Hepatocyte (in vitro differentiated cells): ENCODE data around the gene NCBP2. TPM values are rescaled to one million over a fixed set of nuclear protein-coding genes. Genes with fewer than 3 reads are reported as not detected.
"Not testable (repeated sequence)": the region's sequence is repeated elsewhere in the genome, so short reads cannot be mapped to it uniquely, and the experiment has no call there.

Source experiments
- DNase-seq: peaks from one replicate; pipeline ENCODE4 v3.0.0-alpha.2; 2016; ENCODE audit warnings: low spot score
- H2AFZ ChIP-seq: fragments of 200-600 bp; sonication (generic); 2 replicates; pipeline ENCODE4 v1.6.0; 2016; ENCODE audit warnings: antibody characterized with exemption, mild to moderate bottlenecking
- H3K27ac ChIP-seq: fragments of 200-600 bp; sonication (generic); 2 replicates; pipeline ENCODE4 v1.5.1; 2016; ENCODE audit warnings: mild to moderate bottlenecking
- H3K27me3 ChIP-seq: fragments of 200-600 bp; sonication (generic); 2 replicates; pipeline ENCODE4 v1.6.1; 2016
- H3K36me3 ChIP-seq: fragments of 200-600 bp; sonication (generic); replicated peaks from 2 replicates; pipeline ENCODE4 v1.5.1; 2016; ENCODE audit warnings: low read depth; ENCODE audit not compliant: insufficient read depth
- H3K4me1 ChIP-seq: fragments of 200-600 bp; sonication (generic); 2 replicates; pipeline ENCODE4 v1.5.1; 2016; ENCODE audit warnings: mild to moderate bottlenecking, moderate library complexity; ENCODE audit not compliant: insufficient read depth
- H3K4me2 ChIP-seq: fragments of 200-600 bp; sonication (generic); 2 replicates; pipeline ENCODE4 v1.6.0; 2016
- H3K4me3 ChIP-seq: fragments of 200-600 bp; sonication (generic); 2 replicates; pipeline ENCODE4 v1.5.1; 2016; ENCODE audit warnings: mild to moderate bottlenecking
- H3K79me2 ChIP-seq: fragments of 200-600 bp; sonication (generic); 2 replicates; pipeline ENCODE4 v1.6.0; 2017; ENCODE audit warnings: mild to moderate bottlenecking
- H3K9me2 ChIP-seq: fragments of 200-600 bp; sonication (generic); replicated peaks from 2 replicates; pipeline ENCODE4 v1.6.0; 2017; ENCODE audit warnings: mild to moderate bottlenecking; ENCODE audit not compliant: insufficient read depth
- H3K9me3 ChIP-seq: fragments of 200-600 bp; sonication (generic); 2 replicates; pipeline ENCODE4 v1.5.1; 2016; ENCODE audit warnings: low read depth, mild to moderate bottlenecking
- H4K20me1 ChIP-seq: fragments of 200-600 bp; sonication (generic); 2 replicates; pipeline ENCODE4 v1.6.0; 2016; ENCODE audit warnings: mild to moderate bottlenecking; ENCODE audit not compliant: insufficient read depth, poor library complexity, severe bottlenecking
- EZH2 ChIP-seq: fragments of 200-600 bp; sonication (generic); IDR thresholded peaks from 2 replicates; pipeline ENCODE4 v1.6.1; 2016; ENCODE audit warnings: antibody characterized with exemption, mild to moderate bottlenecking, borderline replicate concordance
- EZH2phosphoT487 ChIP-seq: fragments of 200-600 bp; sonication (generic); IDR thresholded peaks from one replicate; pipeline ENCODE4 v1.6.1; 2018; ENCODE audit warnings: antibody characterized with exemption, mild to moderate bottlenecking, low read depth, moderate library complexity; ENCODE audit not compliant: unreplicated experiment, severe bottlenecking
- WGBS: methylation state at CpG from one replicate; pipeline ENCODE4 v1.1.6; 2016; ENCODE audit warnings: low lambda C conversion rate; ENCODE audit errors: missing lambda C conversion rate; 5-methylcytosine and 5-hydroxymethylcytosine counted together
- polyA plus RNA-seq: library from polyadenylated mRNA; unstranded; fragments of >200 nt; fragmentation: Nextera tagmentation; extraction: Ambion mirVana; gene quantifications from 2 replicates; pipeline ENCODE4 v1.2.1, GENCODE V29; 2016
- total RNA-seq: library from RNA; depleted of rRNA; stranded (reverse); fragments of >200 nt; gene quantifications from 2 replicates; pipeline ENCODE4 v1.2.3, GENCODE V29; 2014
- TF ChIP-seq, protein P1 (sequence below): fragments of 200-600 bp; sonication (generic); IDR thresholded peaks from 2 replicates; pipeline ENCODE4 v1.5.1; 2016; ENCODE audit warnings: antibody characterized with exemption, mild to moderate bottlenecking; ENCODE audit not compliant: poor library complexity

The NCBP2 gene
- total and polyA plus RNA-seq, 2 experiments from 2014 or later, result 78.3 to 101 TPM

DNA sequence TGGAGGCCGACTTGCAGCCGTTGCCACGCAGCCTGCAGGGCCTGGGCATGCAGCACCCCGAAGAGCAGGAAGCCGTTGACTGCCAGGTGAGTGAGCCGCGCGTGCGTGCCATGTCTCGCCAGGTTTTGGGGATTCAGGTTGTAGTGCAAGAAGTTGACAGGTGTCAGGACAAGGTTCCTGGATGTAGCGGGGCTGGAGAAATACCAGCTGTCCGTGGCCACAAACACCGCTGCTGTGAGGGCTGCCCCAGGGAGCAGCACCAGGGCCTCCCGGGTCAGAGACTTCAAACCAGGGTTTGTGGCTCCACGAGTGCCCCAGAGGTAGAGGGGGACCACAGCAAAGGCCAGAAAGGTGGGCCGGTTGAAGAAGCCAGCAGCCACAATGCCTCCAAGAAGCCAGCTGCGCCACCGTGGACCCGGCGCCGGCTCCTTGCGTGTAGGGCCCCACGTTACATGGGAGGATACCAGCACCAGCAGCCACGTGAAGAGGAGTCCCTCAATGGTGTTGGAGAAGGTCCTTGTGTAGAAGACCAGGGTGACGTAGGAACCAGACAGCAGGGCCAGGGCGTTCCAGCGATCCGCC, 5.6 kb upstream of the NCBP2 start:
- Histone ChIP-seq H2AFZ (no peak overlapping the region), H3K79me2 (peaks cover 10% of the 10 kb centered on the region), H3K4me1 (peaks cover 4% of the 10 kb centered on the region), H3K4me2 (no peak overlapping the region), H3K27me3 (no peaks in the 10 kb centered on the region), H3K36me3 (no peaks in the 10 kb centered on the region), H3K27ac (no peak overlapping the region), H3K4me3 (no peak overlapping the region), H4K20me1 (no peaks in the 10 kb centered on the region), H3K9me3 (no peaks in the 10 kb centered on the region), H3K9me2 (no peaks in the 10 kb centered on the region)
- 93% methylated on average over 28 of the region's 28 CpGs for WGBS
- no peak for DNase-seq
- TF ChIP-seq EZH2phosphoT487 (no peak), EZH2 (no peak)
- TF ChIP-seq, protein P1, sequence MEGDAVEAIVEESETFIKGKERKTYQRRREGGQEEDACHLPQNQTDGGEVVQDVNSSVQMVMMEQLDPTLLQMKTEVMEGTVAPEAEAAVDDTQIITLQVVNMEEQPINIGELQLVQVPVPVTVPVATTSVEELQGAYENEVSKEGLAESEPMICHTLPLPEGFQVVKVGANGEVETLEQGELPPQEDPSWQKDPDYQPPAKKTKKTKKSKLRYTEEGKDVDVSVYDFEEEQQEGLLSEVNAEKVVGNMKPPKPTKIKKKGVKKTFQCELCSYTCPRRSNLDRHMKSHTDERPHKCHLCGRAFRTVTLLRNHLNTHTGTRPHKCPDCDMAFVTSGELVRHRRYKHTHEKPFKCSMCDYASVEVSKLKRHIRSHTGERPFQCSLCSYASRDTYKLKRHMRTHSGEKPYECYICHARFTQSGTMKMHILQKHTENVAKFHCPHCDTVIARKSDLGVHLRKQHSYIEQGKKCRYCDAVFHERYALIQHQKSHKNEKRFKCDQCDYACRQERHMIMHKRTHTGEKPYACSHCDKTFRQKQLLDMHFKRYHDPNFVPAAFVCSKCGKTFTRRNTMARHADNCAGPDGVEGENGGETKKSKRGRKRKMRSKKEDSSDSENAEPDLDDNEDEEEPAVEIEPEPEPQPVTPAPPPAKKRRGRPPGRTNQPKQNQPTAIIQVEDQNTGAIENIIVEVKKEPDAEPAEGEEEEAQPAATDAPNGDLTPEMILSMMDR, result no peak

DNA sequence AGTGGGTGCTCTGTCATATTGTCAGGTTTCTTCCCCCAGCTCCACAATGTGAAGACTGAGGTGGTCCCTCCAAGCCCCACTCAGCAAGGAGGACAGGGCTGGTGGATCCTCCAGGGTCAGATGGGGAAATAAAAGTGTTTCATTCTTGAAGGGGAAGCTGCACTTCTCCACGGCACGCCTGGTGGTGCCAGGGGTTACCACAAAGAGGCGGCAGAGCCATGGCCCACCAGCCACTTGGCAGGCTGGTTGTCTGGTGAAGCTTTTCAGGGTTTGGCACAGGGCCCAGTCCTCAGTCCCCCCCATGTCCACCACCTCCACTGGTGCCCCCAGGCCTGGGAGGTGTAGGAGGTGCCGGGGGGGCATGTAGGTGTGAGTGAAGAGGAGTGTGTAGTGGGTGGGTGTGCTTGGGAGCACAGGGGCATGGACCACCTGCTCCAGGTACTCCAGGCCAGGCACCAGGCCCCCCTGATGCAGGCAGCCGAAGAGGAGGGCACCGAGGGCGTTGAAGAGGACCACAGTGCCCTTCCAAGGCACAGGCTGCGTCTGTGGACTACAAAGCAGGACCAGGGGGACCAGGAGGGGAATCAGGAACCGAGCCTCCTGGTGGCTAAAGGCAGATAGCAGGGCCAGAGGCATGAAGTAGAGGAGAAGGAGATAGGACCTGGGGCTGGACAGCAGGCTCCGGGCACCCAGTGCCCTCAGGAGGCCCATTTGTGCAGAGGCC, 5.0 kb upstream of the NCBP2 start:
- H2AFZ ChIP-seq, result no peak overlapping the region
- H3K4me1 ChIP-seq, result peaks cover 4% of the 10 kb centered on the region
- H3K27ac ChIP-seq, result no peak overlapping the region
- H3K27me3 ChIP-seq, result no peaks in the 10 kb centered on the region
- H3K4me3 ChIP-seq, result no peak overlapping the region
- H3K9me3 ChIP-seq, result no peaks in the 10 kb centered on the region
- no peak for DNase-seq
- H3K4me2 ChIP-seq, result no peak overlapping the region
- peaks cover 14% of the 10 kb centered on the region for H3K79me2 ChIP-seq
- H4K20me1 ChIP-seq, result no peaks in the 10 kb centered on the region
- WGBS, result 94% methylated on average over 10 of the region's 10 CpGs
- H3K9me2 ChIP-seq, result no peaks in the 10 kb centered on the region
- TF ChIP-seq EZH2phosphoT487 (no peak), EZH2 (no peak)
- TF ChIP-seq, protein P1, result no peak
- H3K36me3 ChIP-seq, result no peaks in the 10 kb centered on the region

DNA sequence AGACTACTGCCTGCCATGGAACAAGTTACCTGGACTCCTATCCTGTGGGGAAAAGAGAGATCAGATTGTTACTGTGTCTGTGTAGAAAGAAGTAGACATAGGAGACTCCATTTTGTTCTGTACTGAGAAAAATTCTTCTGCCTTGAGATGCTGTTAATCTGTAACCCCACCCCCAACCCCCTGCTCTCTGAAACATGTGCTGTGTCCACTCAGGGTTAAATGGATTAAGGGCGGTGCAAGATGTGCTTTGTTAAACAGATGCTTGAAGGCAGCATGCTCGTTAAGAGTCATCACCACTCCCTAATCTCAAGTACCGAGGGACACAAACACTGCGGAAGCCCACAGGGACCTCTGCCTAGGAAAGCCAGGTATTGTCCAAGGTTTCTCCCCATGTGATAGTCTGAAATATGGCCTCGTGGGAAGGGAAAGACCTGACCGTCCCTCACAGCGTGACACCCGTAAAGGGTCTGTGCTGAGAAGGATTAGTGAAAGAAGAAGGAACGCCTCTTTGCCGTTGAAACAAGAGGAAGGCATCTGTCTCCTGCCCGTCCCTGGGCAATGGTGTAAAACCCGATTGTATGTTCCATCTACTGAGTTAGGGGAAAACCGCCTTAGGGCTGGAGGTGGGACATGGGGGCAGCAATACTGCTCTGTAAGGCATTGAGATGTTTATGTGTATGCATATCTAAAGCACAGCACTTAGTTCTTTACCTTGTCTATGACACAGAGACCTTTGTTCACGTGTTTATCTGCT, 1.9 kb upstream of the NCBP2 start:
- 69% methylated on average over 14 of the region's 14 CpGs for WGBS
- peak overlapping the region; percentile 94 for H3K27ac ChIP-seq
- H3K4me2 ChIP-seq, result peak overlapping the region; percentile 94

DNA sequence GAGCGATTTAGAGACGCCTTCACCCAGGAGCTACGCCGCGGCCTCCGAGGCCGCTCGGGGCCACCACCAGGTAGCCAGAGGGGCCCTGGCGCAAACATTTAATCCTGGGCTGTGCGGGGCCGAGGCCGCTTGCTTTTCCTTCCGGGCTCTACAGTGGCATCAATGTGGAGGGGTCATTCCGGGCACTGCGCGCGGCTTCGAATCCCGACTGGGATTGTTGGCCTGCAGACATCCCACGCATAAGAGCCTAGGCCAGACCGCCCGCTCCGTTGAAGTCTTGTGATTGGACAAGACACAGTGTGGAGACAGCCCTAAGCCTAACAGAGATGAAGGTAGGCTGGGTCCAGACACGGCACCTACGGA, 568 bp upstream of the NCBP2 start:
- no peaks in the 10 kb centered on the region for H3K9me3 ChIP-seq
- H3K79me2 ChIP-seq, result peaks cover 50% of the 10 kb centered on the region
- peaks cover 7% of the 10 kb centered on the region for H3K4me1 ChIP-seq
- H2AFZ ChIP-seq, result peak overlapping the region; percentile 21
- peak; percentile 51 for DNase-seq
- H3K27ac ChIP-seq, result peak overlapping the region; percentile 94
- H3K27me3 ChIP-seq, result no peaks in the 10 kb centered on the region
- H3K4me3 ChIP-seq, result peak overlapping the region; percentile 81
- TF ChIP-seq, protein P1, result no peak
- peaks cover 1% of the 10 kb centered on the region for H3K36me3 ChIP-seq
- no peaks in the 10 kb centered on the region for H3K9me2 ChIP-seq
- WGBS, result 3% methylated on average over 25 of the region's 25 CpGs
- peaks cover 3% of the 10 kb centered on the region for H4K20me1 ChIP-seq
- peak overlapping the region; percentile 94 for H3K4me2 ChIP-seq

More for the DNA sequence above, 1.9 kb upstream of the NCBP2 start:
- not testable (repeated sequence) for H3K27me3 ChIP-seq, H3K36me3 ChIP-seq, H3K4me3 ChIP-seq, DNase-seq, H3K4me1 ChIP-seq, H4K20me1 ChIP-seq, H2AFZ ChIP-seq, H3K9me2 ChIP-seq, H3K9me3 ChIP-seq
- H3K79me2 ChIP-seq, result peaks cover 39% of the 10 kb centered on the region
